ENCODE results near the gene DMRT3.

The DMRT3 gene

GRCh38 chr9:965497-965896, 11.0 kb upstream of the DMRT3 start:
- TF ChIP-seq CTCF (conservative IDR thresholded peaks at IDR 0.05), result no peak
- TF ChIP-seq ZFX (IDR thresholded peaks at IDR 0.05), result no peak
- H3K27ac ChIP-seq, result no peak overlapping the region

GRCh38 chr9:966870-967269, 9.6 kb upstream of the DMRT3 start:
- TF ChIP-seq CTCF (conservative IDR thresholded peaks at IDR 0.05) (no peak), ZFX (IDR thresholded peaks at IDR 0.05) (no peak)
- H3K27ac ChIP-seq, result no peak overlapping the region

- H3K27ac ChIP-seq, result no peak overlapping the region
- no peak for TF ChIP-seq ZFX (IDR thresholded peaks at IDR 0.05)
- no peak for TF ChIP-seq CTCF (conservative IDR thresholded peaks at IDR 0.05)
Measured at GRCh38 chr9:967436-967835, 9.0 kb upstream of the DMRT3 start.

GRCh38 chr9:967903-968641, 8.4 kb upstream of the DMRT3 start:
- H3K27ac ChIP-seq, result no peak overlapping the region
- no peak for TF ChIP-seq CTCF (conservative IDR thresholded peaks at IDR 0.05)
- no peak for TF ChIP-seq ZFX (IDR thresholded peaks at IDR 0.05)

GRCh38 chr9:969310-970150, 6.9 kb upstream of the DMRT3 start:
- no peak overlapping the region for H3K27ac ChIP-seq
- no peak for TF ChIP-seq ZFX (IDR thresholded peaks at IDR 0.05)
- no peak for TF ChIP-seq CTCF (conservative IDR thresholded peaks at IDR 0.05)

GRCh38 chr9:970151-970996, 6.1 kb upstream of the DMRT3 start:
- no peak overlapping the region for H3K27ac ChIP-seq
- no peak for TF ChIP-seq ZFX (IDR thresholded peaks at IDR 0.05)

- H3K27ac ChIP-seq, result no peak overlapping the region
- no peak for TF ChIP-seq ZFX (IDR thresholded peaks at IDR 0.05)
- no peak for TF ChIP-seq CTCF (conservative IDR thresholded peaks at IDR 0.05)
Measured at GRCh38 chr9:971901-972500, 4.5 kb upstream of the DMRT3 start.

All from C4-2B (cell line).